NCI-H2107 treated with DMSO at 0.1 percent for 48 hours (cell line): ENCODE measurements around the gene TMEM62.
A peak's percentile ranks its signal among the peaks of the same experiment; 100 is the strongest.
"Not testable (repeated sequence)": the region's sequence is repeated elsewhere in the genome, so short reads cannot be mapped to it uniquely, and the experiment has no call there.

Experiments
- DNase-seq: peaks from one replicate; lab custom pipeline; 2025; ENCODE audit not compliant: unreplicated experiment; lab: John Stamatoyannopoulos, UW

Gene TMEM62

DNA sequence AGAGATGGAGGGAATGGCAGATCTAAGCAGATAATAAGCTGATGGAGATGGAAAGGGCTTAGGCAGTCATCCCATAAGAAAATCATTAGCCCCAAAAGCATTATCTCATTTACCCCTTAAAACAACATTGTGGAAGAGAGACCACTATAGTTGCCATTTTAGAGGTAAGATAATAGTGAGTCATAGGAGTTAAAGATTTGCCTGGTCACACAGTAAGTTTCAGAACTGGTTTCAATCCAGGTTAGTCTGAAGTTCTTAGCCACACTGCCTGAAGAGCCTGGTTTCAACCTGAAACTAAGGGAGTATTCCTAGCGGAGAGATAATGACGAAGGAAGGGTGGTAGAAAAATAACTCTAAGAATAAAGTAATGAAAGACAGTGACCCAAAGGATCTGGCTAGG is 14.6 kb upstream of the TMEM62 start:
- no peak for DNase-seq

DNA sequence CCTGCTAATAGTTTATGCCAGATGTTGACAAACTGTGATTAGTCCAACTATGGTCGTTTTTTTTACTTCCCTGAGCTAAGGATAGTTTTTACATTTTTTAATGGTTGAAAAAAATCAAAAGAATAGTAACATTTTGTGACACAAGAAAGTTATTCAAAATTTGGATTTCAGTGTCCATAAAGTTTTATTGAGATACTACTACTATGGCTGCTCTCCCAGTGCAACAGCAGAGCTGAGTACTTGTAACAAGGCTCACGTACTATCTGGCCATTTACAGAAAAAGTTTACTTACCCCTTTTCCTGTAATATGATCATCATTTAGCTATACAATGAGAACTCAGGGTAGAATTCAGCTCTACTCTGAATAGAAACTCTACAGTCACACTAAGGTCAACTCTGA is 11.5 kb upstream of the TMEM62 start:
- DNase-seq: no peak

DNA sequence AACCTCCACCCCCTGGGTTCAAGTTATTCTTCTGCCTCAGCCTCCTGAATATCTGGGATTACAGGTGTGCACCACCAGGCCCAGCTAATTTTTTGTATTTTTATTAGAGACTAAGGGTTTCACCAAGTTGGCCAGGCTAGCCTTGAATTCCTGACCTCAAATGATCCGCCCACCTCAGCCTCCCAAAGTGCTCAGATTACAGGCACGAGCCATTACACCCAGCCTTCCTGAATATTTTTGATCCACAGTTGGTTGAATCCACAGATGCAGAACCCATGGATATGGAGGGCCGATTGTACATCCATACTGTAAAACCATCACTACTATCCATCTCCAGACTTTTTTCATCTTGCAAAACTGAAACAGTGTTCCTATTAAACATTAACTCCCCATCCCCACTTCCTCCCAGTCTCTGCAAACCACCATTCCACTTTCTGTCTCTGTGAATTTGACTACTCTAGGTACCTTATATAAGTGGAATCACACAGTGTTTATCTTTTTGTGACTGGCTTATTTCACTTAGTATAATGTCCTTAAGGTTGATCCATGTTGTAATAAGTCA is 8.2 kb upstream of the TMEM62 start:
- no peak for DNase-seq

DNA sequence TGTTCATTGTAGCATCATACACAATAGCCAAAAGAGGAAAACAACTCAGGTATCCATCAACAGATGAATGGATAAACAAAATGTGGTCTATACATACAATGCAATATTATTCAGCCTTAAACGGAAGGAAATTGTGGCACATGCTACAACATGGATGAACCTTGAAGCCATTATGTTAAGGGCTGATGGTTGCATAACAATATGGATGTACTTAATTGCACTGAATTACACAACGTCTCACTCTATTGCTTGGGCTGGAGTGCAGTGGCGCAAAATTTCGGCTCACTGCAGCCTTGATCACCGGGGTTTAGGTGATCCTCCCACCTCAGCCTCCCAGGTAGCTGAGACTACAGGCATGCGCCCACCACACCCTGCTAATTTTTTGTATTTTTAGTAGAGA is 7.0 kb upstream of the TMEM62 start:
- DNase-seq: no peak

DNA sequence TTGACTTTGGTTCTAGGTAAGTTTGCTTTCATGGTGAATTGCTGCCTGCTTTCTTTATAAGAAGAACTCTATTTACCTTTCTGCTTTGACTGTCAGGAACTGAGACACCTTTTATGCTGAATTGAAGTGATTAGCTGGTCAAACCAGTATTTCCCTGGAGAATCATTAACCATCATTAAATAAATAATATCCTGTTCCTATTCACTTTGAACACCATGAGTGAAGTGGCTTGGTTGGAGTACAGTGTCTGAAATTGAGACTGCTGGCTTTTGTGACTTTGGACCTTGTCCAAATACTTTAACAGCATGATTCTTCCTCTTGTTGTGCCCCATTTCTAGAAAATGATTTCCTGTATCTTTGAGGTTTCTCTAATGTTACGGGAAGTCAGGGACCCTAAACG is 5.6 kb upstream of the TMEM62 start:
- peak; percentile 32 for DNase-seq

DNA sequence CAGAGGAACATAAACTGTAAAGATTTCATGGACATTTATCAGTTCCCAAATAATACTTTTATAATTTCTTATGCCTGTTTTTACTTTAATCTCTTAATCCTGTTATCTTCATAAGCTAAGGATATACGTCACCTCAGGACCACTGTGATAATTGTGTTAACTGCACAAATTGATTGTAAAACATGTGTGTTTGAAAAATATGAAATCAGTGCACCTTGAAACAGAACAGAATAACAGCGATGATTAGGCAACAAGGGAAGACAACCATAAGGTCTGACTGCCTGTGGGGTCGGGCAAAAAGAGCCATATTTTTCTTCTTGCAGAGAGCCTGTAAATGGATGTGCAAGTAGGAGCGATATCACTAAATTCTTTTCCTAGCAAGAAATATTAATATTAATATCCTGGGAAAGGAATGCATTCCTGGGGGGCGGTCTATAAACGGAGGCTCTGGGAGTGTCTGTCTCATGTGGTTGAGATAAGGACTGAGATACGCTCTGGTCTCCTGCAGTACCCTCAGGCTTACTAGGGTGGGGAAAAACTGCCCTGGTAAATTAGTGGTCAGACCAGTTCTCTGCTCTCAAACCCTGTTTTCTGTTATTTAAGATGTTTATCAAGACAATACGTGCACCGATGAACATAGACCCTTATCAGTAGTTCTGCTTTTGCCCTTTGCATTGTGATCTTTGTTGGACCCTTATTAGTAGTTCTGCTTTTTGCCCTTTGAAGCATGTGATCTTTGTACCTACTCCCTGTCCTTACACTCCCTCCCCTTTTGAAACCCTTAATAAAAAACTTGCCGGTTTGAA is 5.0 kb upstream of the TMEM62 start:
- DNase-seq: not testable (repeated sequence)

DNA sequence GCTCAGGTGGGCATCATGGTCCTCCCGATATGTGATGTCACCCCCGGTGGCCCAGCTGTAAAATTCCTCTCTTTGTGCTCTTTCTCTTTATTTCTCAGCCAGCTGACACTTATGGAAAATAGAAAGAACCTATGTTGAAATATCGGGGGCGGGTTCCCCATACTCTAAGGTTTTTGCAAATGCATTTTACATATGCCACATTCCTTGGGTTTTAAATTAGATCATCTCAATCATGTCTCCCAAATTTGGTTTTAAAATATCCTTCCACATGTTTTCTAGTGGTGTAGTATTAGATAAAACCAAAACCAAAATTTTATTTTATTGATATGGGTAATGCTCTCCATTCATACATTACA is 4.4 kb upstream of the TMEM62 start:
- no peak for DNase-seq

DNA sequence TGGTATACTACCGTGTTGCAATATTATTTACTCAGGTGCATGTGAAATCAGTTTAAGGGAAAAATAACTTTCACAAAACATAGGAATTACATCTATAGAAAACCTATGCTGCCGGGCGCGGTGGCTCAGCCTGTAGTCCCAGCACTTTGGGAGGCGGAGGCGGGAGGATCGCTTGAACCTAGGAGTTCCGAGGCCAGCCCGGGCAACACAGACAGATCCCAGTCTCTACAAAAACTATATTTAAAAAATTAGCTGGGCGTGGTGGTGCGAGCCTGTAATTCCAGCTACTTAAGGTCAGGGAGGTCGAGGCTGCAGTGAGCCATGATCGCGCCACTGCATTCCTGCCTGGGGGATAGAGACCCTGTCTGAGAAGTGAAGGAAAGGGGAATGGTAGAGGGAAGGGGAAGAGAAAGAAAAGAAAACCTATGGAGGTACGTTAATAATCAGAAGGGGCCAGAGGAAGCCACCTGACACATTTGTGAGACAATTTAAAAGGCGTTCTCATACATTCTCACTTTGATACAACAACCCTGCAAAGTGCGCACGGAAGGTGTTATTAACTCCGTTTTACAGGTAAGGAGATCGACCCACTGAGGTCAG is 456 bp upstream of the TMEM62 start:
- DNase-seq: no peak

DNA sequence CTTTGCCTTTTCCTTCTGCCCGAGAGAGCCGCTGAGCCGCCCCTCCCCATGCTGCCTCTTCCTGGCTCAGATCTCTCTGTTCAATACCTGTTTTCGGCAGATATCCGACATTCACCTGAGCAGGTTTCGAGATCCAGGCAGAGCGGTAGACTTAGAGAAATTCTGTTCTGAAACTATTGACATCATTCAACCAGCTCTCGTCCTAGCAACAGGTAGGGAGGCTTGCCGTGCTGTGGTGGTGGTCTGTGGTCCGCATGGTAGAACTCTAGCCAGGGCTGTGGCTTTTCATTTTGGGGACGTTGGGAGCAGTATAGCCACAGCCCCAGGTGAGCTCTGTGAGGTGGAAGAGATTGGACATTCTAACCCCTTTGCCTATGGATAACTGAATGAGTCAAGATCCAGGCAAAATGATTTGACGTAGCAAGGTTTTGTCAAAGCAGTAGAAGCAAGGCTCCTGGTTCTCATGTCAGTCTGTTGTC is 810 bp downstream of the TMEM62 start:
- no peak for DNase-seq

DNA sequence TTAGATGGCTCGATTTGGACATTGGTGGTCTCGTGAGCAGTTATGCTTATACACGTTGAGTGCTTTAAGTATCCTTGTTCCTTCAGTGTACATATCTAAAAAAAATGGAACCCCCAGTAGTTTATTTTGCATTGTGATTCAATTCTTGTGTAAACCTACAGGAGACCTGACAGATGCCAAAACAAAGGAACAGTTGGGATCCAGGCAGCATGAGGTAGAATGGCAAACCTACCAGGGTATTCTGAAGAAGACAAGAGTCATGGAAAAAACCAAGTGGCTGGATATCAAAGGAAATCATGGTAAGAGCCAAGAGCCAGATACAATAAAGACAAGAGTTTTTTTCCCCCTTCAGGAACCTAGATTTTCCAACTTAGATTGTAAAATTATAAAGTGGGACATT is 2.0 kb downstream of the TMEM62 start:
- no peak for DNase-seq

DNA sequence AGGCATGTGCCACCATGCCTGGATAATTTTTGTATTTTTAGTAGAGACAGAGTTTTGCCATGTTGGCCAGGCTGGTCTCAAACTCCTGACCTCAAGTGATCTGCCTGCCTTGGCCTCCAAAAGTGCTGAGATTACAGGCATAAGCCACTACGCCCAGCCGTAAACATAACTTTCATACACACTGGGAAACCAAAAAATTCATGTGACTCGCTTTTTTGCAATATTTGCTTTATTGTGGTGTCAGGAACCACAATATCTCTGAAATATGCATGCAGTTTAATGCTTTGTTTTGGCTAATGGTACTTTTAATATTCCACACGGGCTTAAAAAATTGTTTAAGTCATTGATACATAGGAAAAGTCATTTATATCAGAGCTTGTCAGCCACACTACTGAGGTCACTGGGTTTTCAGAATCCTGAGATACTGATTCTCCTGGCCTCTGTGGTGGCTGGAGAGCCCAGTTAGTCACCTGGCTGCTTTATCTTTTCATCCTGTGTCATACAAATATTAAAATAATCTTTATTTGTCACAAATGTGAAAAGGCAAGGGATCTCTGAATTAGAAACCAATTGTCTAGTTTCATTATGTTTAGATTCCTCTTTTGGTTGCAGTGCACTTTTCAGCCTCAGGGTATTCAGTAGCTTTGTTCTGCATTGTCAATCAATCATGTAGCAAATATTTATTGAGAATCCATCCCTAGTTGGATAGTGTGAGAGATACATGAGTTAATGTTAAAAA is 10.0 kb downstream of the TMEM62 start:
- no peak for DNase-seq

DNA sequence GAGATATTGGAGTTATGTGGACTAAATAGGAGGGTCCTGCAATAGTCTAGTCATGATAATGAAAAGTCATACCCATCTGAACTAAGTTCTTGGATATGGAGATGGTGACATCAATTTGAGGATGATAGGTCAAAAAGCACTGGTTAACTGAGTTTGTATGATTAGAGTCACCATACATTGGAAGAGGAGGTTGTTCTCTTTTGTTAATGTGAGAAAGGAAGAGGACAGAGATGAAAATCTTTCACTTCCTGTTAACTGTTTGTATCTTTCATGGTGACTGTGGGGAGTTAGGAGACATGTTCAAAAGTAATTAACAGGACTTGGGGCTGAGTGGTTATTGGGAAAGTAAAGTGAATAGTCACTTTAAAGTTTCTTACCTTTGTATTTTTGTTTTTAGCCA is 11.1 kb downstream of the TMEM62 start:
- no peak for DNase-seq

DNA sequence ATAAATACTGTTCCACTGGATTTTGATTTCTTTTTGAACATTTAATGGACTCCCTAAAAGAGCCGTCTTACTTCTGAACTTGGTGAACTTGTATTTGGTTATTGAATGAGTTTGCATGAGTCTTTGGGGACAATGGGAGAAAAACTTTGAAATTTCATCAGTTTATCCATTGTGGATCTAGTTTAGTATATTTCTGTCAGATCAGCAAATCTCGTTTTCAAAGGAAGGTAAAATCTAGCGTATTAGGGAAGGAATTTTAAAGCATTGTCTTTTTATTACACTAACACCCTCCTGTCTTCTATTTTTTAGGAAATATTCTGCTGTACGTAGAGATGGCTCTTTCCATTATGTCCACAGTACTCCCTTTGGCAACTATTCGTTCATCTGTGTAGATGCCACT is 12.8 kb downstream of the TMEM62 start:
- no peak for DNase-seq

DNA sequence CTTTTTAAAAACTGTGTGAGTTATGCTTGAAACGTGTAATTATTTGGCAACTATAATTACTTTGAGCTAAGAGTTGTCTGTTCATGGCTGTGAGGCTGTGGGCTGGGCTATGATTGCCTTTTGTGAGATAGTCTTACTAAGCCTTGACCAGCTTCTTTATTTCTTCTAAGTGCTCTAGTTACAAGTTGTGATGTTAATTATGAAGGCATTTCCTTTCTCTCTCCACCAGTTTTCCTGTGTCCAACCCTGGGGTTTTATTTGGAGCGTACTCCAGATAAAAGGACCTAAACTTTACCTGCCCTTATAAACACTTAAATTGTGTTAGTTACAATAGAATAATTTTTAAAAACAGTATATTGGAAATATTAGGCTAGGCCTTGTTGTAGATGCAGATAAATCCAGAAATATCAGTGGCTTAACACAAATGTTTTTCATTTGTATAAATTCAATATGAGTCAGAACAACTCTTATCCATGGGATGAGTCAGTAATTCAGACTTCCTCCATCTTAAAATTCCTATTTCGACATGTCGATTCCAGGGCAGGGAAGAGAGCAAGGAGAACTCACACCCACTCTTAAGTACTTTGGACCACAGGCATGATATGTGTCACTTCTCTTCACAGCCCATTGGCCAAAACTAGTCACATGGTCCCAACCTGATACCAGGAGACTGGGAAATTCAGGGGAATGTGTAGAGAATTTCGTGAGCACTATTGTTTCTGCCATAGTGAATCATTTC is 17.0 kb downstream of the TMEM62 start:
- DNase-seq: no peak

DNA sequence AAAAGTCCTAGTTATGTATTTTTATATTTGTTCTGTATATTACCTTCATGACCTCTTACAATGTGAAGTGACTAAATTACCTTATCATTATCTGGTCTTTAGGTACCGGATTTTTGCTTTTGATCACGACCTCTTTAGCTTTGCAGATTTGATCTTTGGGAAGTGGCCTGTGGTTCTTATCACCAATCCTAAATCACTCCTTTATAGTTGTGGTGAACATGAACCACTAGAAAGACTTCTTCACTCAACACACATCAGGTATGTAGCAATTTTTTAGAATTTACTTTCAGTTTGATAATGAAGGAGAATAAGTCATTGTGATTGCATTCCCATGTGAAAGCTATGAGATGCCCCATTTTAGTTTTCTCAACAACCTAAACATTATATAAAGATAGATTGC is 18.3 kb downstream of the TMEM62 start:
- no peak for DNase-seq

DNA sequence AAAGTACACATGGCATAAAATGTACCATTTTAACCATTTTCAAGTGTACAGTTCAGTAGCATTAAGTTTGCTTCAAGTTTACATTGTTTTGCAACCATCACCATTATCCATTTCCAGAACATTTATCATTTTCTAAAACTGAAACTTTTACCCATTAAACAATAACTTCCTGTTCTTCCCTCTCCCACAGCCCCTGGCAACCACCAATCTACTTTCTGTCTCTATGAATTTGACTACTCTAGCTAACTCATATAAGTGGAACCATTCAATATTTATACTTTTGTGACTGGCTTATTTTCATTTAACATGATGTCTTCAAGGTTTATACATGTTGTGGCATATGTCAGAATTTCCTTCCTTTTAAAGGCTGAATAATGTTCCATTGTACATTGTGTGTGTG is 19.9 kb downstream of the TMEM62 start:
- no peak for DNase-seq

DNA sequence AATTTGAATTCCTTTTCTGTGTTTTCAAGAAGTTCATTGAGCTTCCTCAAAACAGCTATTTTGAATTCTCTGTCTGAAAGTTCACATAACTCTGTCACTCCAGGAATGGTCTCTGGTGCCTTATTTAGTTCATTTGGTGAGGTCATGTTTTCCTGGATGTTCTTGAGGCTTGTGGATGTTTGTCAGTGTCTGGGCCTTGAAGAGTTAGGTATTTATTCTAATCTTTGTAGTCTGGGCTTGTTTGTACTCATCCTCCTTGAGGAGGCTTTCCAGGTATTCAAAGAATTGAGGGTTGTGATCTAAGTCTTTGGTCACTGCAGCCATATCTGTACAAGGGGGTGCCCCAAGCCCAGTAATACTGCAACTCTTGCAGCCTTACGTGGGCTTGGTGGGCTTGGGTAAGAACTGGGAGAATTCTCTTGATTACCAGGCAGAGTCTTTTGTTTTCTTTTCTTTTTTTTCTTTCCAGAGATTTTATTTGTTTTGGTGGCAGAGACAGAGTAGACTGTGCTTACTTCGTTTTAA is 32.5 kb downstream of the TMEM62 start:
- DNase-seq: no peak

DNA sequence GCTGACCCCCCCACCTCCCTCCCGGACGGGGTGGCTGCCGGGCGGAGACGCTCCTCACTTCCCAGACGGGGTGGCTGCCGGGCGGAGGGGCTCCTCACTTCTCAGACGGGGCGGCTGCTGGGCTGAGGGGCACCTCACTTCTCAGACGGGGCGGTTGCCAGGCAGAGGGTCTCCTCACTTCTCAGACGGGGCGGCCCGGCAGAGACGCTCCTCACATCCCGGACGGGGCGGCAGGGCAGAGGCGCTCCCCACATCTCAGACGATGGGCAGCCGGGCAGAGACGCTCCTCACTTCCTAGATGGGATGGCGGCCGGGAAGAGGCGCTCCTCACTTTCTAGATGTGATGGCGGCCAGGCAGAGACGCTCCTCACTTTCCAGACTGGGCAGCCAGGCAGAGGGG is 33.9 kb downstream of the TMEM62 start:
- not testable (repeated sequence) for DNase-seq

DNA sequence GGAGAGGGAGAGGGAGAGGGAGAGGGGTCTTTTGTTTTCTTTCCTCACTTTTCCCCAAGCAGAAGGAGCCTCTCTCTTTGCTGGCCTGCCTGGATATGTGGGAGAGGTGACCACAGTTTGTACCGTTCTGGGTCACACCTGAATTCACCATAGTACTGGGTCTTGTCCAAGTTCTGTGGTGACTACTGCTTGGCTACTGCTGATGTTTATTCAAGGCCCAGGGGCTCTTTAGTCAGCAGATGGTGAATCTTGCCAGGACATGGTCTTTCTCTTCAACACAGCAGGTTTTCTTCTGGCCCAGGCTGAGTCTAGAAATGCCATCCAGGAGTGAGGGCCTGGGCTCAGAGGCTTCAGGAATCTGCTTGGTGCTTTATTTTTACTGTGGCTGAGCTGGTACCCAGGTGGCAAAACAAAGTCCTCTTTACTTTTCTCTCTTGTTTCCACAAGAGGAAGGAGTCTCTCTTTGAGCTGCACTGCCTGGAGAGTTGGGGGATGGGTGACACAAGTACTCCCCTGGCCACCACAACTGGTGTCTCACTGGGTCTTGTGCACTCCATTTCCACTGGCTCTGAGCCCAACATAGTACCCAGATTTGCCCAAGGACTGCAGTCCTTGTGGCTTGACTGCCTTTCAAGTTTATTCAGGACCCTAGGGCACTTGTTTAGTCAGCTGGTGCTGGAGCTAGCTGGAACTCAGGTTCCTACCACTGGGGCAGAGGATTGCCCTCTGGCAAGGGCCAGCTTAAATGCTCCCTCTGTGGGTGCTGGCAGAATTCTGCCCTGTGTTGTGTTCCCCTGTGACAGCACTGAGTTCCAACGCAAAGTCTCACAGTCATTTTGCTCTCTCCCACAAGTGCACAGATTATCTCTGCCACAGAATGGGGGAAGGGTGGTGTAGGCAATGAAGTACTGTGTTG is 35.1 kb downstream of the TMEM62 start:
- DNase-seq: no peak

DNA sequence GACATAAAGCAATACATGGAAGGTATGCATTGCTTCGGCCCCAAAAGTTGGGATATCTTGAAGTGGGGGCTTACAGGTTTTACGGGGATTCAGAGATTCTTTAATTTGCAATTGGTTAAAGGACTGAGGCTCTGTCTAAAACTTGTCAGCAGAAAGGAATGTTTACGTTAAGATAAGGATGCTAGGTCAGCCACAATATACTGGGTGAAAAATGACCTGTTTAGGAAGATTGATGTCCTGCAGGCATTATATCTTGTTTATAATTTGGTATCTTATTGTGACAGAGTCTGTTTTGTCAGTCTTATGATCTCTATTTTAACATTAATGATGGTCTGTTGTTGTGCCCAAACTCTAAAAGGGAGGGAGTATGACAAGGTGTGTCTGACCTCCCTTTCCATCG is 36.5 kb downstream of the TMEM62 start:
- no peak for DNase-seq
